GM19328 (cell line): Measurements from ENCODE around the gene ERCC8.
A peak's percentile ranks its signal among the peaks of the same experiment; 100 is the strongest.
"Not testable (repeated sequence)": the region's sequence is repeated elsewhere in the genome, so short reads cannot be mapped to it uniquely, and the experiment has no call there.

Source experiments
- ATAC-seq: cut with Tn5 transposase; IDR thresholded peaks from one replicate; pipeline ENCODE4 v1.9.1; 2021; ENCODE audit warnings: mild to moderate bottlenecking, moderate library complexity; ENCODE audit not compliant: unreplicated experiment

The ERCC8 gene, protein sequence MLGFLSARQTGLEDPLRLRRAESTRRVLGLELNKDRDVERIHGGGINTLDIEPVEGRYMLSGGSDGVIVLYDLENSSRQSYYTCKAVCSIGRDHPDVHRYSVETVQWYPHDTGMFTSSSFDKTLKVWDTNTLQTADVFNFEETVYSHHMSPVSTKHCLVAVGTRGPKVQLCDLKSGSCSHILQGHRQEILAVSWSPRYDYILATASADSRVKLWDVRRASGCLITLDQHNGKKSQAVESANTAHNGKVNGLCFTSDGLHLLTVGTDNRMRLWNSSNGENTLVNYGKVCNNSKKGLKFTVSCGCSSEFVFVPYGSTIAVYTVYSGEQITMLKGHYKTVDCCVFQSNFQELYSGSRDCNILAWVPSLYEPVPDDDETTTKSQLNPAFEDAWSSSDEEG

DNA sequence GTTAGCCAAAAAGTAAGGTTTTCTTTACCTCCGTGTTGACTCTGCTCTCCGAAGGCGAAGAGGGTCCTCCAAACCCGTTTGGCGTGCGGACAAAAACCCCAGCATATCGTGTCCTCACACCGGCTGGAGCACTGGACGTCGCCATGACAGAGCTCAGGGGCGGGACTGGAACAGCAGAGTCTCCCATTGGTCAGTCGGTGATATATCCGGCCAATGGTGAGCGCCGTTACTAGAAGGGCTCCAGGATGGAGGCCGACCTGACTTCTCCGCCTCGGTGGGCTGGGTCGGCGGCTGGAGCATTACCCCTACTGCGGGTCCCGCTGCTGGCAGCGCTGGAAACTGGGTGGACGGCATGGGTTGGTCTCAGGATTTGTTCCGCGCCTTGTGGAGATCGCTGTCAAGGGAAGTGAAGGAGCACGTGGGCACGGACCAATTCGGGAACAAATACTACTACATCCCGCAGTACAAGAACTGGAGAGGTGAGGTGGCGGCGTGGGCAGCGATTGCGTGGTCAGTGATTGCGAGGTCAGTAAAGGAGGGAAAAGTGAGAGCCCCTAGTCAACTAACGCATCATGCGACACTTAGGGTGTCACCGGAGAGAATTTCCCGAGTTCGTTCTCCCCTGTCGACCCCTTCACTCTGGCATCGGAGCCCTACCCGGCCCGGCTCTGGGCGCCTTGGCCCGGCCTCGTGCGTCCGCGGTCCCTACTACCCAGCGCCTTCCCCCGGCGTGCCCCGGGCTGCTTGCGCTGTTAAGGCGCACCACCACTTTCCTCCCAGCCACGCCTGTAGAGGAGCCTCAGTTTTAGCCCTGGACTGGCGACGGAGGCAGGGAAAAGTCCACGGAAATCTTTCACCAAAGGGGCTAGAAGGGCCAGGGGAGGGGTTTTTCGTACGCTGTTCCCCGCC lies at the start of gene ERCC8, which contains the start of gene NDUFAF2:
Gene ERCC8 (minus strand): TSS at position 167 of the 909 bp plus-strand sequence. CDS start 62 bp downstream, at position 105.
Gene NDUFAF2 (plus strand): TSS at position 302 of the 909 bp plus-strand sequence. CDS start 51 bp downstream, at position 353.
- peak; percentile 100 for ATAC-seq

DNA sequence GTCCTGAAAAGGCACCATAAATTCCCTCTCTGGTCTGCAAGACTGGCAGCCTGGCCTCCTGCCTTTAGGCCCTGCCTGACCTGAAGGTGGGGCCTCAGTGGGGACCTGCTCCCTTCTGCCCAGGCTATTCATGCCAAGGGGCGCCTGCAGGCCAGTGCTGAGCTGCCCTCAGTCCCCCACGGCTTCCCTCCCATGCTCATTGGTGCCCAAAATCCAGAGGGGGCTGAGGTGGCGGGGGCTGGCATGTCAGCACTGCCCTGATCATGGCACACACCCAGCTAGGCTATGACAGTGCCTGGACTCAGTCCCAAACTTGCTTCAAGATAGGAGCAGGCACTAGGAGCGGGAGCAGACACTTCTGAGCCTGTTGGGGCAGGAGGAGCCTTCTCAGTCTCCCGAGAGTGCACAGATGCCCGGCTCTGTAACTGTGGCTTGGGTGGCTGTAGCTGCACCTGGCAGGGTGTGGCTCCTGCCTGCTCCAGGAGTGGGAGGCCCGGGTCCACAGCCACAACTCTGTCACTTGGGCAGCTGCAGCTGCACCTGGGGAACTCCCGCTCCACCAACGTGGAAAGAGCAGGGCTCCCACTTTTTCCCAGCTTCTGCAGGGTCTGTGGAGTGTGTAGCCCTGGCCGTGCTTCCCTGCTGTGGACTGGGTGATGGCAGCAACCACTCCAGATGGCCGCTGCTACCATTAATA lies 49.2 kb upstream of the ERCC8 start:
- no peak for ATAC-seq

DNA sequence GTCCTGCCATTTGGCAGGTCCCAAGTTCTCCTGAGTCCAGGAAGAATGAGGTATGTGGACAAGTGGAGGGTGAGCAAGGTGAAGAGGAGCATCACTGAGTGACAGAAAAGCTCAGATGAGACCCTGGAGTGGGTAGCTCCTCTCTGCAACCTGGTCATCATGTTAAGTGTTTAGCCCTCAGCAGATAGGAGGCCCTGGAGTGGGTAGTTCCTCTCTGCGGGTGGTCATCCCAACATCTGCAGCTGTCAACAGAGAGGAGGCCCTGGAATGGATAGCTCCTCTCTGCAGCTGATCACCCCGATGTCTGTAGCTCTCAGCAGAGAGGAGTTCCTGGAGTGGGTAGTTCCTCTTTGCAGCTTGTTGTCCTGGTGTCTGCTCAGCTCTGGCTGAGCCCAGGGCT lies 48.6 kb upstream of the ERCC8 start:
- ATAC-seq: no peak

DNA sequence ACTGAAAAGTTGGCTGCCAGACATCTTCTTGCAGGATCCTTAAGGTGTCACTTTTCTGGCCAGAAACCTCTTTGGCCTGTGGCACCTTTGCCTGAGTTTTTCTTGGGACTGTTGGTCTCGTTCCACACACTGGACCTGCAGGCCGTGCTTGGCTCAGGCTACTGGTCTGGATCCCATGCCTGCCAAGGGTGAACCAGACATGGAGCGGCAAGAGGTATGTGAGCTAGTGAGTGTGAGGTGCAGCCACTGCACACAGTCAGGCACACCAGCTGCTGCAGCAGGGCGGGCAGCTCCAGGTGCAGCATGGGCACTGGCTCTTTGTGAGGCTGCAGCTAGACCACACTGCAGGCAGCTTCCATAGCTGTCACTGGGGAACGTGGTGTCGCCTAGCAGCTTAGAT lies 48.0 kb upstream of the ERCC8 start:
- no peak for ATAC-seq

DNA sequence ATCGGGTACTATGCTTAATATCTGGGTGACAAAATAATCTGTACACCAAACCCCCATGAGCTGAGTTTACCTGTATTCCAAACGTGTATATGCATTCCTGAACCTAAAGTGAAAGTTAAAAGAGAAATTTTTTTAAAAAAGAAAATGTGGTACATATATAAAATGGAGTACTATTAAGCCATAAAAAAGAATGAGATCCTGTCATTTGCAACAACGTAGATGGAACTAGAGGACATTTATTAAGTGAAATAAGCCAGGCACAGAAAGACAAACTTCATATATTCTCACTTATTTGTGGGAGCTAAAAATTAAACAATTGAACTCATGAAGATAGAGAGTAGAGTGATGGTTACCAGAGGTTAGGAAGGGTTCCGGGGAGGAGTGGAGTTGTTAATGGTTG lies 44.9 kb upstream of the ERCC8 start:
- no peak for ATAC-seq

DNA sequence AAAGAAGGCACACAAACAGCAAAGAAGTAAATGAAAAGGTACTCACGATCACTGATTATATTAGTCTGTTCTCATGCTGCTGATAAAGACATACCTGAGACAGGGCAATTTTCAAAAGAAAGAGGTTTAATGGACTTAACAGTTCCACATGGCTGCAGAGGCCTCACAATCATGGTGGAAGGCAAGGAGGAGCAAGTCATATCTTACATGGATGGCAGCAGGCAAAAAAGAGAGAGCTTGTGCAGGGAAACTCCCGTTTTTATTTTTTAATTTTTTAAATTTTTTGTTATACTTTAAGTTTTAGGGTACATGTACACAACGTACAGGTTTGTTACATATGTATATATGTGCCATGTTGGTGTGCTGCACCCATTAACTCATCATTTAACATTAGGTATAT lies 37.3 kb upstream of the ERCC8 start:
- not testable (repeated sequence) for ATAC-seq

DNA sequence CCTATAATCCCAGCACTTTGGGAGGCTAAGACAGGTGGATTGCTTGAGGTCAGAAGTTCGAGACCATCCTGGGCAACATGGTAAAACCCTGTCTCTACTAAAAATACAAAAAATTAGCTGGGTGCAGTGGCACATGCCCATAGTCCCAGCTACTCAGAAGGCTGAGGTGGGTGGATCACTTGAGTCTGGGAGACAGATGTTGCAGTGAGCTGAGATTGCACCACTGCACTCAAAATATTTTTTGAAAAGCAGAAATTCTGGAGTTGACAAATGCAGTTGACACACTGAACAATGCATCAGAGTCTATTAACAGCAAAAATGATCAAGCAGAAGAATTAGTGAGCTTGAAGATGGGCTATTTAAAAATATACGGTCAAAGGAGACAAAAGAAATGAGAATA lies 35.6 kb upstream of the ERCC8 start:
- no peak for ATAC-seq

DNA sequence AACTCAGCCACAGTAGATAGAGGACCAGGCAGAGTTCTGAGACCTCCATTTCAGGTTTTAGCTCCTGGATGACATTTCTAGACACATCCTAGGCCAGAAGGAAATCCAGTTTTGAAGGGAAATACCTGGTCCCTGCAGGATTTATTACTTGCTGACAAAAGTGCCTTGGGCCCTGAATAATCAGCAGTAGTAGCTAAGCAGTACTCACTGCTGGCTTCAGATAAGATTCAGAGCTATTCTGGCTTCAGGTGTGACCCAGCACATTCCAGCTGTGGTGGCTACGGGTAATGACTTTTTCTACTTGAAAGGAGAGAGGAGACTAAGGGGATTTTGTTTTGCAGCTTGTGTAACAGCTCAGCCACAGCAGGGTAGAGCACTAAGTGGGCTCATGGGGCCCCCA lies 34.1 kb upstream of the ERCC8 start:
- no peak for ATAC-seq

DNA sequence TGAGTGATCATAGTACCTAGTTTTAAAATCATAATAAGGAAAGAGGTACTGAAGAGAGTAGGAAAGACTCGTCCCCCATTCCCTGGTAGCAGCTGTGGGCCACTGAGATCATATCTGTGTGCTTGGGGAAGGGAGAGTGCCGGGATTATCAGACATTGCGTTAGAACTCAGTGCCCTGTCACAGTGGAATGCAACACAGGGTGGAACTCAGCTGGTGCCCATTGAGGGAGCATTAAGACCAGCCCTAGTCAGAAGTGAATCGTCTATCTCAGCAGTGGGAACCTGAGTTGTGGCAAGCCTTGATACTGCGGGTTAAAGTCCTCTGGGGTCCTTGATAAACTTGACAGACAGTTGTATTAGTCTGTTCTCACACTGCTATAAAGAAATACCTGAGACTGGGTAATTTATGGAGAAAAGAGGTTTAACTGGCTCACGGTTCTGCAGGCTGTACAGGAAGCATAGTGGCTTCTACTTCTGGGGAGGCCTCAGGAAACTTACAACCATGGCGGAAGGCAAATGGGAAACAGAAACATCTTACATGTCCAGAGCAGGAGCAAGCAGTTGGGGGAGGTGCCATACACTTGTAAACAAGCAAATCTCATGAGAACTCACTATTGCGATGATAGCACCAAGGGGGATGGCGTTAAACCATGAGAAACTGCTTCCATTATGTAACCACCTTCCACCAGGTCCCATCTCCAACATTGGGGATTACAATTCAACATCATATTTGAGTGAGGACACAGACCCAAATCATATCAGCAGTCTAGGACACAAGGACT lies 33.3 kb upstream of the ERCC8 start:
- ATAC-seq: no peak

DNA sequence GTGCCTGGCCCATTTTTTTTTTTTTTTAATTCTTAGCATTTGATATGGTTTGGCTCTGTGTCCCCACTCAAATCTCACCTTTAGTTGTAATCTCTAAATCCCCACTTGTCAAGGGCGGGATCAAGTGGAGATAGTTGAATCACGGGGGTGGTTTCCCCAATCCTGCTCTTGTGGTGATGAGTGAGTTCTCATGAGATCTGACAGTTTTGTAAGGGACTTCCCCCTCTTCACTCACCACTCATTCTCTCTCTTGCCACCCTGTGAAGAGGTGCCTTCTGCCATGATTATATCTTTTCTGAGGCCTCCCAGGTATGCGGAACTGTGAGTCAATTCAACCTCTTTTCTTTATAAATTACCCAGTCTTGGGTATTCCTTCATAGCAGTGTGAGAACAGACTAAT lies 27.4 kb upstream of the ERCC8 start:
- ATAC-seq: no peak

DNA sequence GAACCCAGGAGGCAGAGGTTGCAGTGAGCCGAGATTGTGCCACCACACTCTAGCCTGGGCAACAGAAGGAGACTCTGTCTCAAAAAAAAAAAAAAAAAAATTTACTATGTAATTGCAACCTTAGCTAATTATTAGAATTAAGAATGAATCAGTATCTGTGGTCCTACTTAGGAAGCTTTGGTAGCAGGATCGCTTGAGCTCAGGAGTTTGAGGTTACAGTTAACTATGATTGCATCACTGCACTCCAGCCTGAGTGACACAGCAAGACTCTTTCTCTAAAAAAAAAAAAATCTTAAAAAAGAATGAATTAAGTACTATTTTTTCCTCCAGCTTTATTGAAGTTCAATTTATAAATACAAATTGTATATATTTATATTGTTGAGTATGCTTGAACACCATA lies 16.8 kb upstream of the ERCC8 start:
- ATAC-seq: no peak

DNA sequence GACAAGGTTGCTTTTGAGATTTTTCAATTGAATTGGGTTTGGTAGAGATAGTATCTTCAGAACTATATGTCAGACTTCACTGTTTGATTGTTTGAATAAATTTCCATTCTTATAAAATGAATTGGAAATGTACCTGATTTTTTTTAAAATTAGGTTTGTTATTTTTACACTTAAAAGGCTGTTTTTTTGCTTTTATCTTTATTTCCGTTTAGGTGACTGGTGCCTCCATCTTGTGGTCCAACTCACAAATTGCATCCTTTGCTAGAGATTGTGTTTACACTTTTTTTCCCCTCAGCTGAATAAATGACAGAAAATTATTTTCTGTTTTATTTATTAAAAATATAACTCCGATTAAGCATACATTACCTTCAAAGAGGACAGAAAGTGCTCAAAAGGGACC lies 15.7 kb upstream of the ERCC8 start:
- ATAC-seq: no peak

DNA sequence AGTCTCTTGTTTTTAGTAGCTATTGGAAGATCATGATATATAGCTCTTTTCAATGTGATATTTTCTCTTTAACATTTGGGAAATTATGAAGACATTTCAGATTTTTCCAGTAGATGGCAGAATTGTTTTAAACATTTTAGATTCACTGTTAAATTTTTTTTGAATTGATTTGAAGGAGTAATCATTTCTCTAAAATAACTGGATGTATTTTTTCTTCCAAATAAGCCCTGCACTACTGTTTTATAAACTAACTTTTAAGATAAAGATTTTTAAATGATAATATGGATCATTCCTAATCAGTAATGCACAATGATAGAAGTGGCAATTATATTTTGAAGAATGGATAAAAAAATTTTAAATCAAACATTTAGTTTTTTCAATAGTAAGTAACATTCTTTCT lies 14.3 kb upstream of the ERCC8 start:
- ATAC-seq: no peak

DNA sequence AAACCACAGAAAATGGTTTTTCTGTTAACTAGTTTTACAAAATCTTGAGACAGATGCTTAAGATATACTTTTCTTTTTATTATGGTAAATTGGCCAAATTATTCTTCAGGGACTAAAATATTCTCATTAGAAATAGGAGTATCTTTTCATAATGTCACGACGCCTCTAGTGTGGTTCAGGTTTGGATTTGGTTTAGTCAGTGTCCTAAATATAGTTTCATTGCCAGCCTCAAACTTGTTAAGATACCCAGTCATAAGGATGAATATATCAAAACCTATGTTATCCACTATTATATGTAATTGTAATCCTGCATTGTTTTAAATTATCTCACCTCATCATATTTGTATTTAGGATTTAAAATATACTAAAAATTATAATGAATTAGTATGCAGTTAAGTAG lies 13.8 kb upstream of the ERCC8 start:
- no peak for ATAC-seq

DNA sequence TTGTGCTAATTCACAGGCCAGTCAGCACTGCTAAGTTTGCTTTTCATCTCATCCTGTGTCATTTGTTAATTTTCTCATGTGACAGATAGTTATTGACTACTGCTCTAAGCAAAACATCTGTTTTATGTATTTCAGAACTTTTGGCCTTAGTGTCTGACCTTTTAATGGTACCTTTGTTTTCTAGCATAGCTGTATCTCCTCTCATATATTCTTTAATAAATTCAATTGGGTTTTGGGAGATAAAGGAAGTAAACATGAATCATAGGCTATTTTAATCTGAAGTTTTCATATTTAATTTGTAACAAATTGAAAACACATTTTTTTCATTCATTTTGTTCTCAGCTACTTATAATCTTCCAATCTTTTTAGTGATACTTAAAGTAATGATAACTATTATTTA lies 13.2 kb upstream of the ERCC8 start:
- no peak for ATAC-seq

DNA sequence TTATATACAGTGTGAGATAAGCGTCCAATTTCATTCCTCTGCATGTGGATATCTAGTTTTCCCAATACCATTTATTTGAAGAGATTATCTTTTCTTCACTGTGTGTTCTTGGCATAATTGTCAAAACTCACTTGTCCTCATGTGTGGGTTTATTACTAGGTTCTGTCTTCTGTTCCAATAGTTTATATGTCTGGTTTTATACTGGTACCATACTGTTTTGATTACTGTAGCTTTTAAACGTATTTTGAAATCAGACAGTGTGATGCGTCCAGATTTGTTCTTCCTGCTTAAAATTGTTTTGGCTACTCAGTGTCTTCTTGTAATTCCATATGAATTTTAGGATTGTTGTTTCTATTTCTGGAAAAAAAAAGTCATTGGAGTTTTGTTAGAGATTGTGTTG lies 10.4 kb upstream of the ERCC8 start:
- no peak for ATAC-seq

DNA sequence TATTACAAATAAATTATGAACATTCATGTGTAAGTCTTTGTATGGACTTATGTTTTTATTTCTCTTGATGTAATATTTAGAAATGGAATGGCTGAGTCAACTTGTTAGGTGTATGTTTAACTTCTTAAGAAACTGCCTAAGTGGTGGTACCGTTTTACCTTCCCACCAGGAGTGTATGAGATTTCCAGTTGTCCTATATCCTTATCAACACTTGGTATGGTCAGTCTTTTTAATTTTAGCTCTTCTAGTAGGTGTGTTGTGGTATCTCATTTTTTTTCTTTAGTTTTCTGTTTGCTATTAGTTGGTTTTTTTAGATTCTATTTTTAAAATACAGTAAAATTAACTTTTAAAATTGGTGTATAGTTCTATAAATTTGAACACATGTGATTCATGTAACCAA lies 3.9 kb upstream of the ERCC8 start:
- no peak for ATAC-seq

DNA sequence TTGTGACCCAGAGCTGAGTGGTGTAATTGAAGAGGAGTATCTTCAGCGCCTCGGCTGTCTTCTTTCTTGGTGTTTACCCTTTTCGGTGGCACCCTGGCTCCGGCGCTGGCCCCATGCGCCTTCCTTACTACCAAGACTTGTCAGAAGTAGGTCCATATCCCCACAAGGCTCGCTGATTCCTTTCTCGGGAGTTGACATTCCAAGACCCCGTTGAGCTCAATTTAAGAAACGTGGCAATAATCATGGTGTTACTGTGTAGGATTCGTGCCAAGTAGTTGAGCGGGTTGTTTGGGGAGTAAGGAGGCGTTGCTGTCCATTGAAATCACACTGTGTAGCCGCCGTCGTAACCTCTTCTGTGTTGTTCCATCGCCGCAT lies 930 bp upstream of the ERCC8 start:
- peak; percentile 17 for ATAC-seq

DNA sequence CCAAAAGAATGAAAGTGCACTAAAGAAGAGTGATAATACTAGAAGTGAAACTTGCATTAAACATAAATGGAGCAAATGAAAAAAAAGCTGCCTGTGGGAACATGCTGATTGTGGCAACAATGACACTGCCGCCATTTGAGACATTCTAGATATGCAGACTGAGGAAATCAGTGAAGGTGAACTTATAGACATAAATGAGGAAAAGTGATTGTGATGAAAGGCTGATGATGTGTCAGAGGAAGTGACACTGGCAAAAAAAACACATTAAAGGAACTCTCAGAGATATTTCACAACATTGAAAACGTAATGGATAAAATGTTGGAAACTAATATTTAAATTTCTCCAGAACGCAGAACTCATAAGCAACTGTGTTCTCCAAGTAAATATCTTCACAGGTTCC lies 1.2 kb downstream of the ERCC8 start:
- no peak for ATAC-seq

DNA sequence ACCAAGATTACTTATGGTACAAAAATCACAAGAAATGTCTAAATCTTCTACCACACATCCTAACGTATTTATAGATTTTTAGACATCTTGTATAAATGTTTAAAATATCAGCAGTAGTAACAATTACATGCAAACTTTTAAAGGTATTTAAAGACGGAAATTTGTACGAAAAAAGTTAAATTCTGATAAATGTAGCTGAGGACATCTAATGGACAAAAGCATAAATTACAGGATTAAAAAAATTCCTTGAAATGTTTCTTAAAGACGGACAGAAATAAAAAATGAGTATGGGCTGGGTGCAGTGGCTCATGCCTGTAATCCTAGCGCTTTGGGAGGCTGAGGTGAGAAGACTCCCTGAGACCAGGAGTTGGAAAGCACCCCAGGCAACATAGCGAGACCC lies 15.8 kb downstream of the ERCC8 start:
- ATAC-seq: no peak

DNA sequence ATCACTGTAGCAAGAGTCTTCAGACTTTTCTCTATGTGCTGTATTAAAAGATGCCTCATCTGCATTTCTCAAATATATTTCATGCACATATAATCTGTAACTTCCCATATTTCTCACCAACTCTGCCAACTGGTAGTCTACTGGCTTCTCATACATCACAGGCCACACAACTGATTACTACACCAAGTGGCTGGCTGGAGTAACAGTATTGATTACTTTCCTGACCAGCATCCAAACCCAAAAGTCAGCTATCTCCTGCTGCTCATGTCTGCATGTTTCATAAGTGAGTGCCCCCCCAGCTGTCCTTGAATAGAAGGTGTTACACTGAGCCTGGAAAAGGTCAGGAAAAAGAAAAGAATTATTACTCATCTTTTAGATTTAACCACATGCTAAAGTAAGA lies 17.4 kb downstream of the ERCC8 start:
- ATAC-seq: no peak
